ENCODE measurements around the gene ENAM.
"Not testable (repeated sequence)": the region's sequence is repeated elsewhere in the genome, so short reads cannot be mapped to it uniquely, and the experiment has no call there.

ENAM gene

GRCh38 chr4:70682142-70682541, 53.6 kb downstream of the ENAM start:
- DNase-seq, result not testable (repeated sequence)

- peak; percentile 36 for DNase-seq
Measured at GRCh38 chr4:70687392-70687791, 58.8 kb downstream of the ENAM start.

GRCh38 chr4:70687821-70688794, 59.6 kb downstream of the ENAM start, which contains the start of gene UTP3:
UTP3 (plus strand) TSS chr4:70688532; CDS start chr4:70688678, 146 bp downstream.
- DNase-seq, result peak; percentile 92

GRCh38 chr4:70688795-70689231, 60.3 kb downstream of the ENAM start:
- DNase-seq, result no peak

GRCh38 chr4:70691661-70692060, 63.1 kb downstream of the ENAM start:
- no peak for DNase-seq

GRCh38 chr4:70694633-70695032, 66.1 kb downstream of the ENAM start:
- DNase-seq, result not testable (repeated sequence)

Measured in DMS79 treated with DMSO at 0.1 percent for 48 hours (cell line).